HepG2 (cell line): ENCODE results near the gene CARD16.

Experiments used
- MLX ChIP-seq: IDR thresholded peaks from 2 replicates; pipeline ENCODE4 v1.6.1; 2016
- POLR2A ChIP-seq, 2 experiments: IDR thresholded peaks; 2 replicates each; pipeline ENCODE4 v1.6.1; 2011; ENCODE audit warnings: low read depth in 2 of 2, low read length in 2 of 2, mild to moderate bottlenecking in 1 of 2, moderate library complexity in 1 of 2; ENCODE audit not compliant: insufficient read depth in 1 of 2
- SMC3 ChIP-seq: IDR thresholded peaks from 2 replicates; pipeline ENCODE4 v1.6.1; 2011; ENCODE audit warnings: low read length, improper control_type of control experiment
- ZBTB46 ChIP-seq: sonication (generic); formaldehyde crosslinking; IDR thresholded peaks from 2 replicates; pipeline ENCODE4 v1.4.0; 2020; ENCODE audit warnings: mild to moderate bottlenecking, missing genetic modification reagents, borderline replicate concordance

GRCh38 chr11:105078283-105078682 lies 33.1 kb upstream of the CARD16 start:
- TF ChIP-seq ZBTB46: no peak
- TF ChIP-seq MLX (CRISPR knock-in tag): no peak
- no peak for TF ChIP-seq SMC3
- no peak for TF ChIP-seq POLR2A (IDR thresholded peaks at IDR 0.05; ENCODE audit: insufficient read depth in 1 of 2, low read depth in 2 of 2, low read length in 2 of 2)
